AML-193 (cell line): ENCODE data around the gene ADIRF.
"Not testable (repeated sequence)": the region's sequence is repeated elsewhere in the genome, so short reads cannot be mapped to it uniquely, and the experiment has no call there.

Source experiments
- DNase-seq, 2 experiments: peaks; one replicate each; lab custom pipeline; 2025; lab: John Stamatoyannopoulos, UW

ADIRF gene

GRCh38 chr10:86968271-86968993, at the start of gene ADIRF:
Gene ADIRF (plus strand): TSS chr10:86968482. CDS start chr10:86968545, 63 bp downstream.
- no peak for DNase-seq

GRCh38 chr10:86922553-86922961, 45.7 kb upstream of the ADIRF start:
- DNase-seq, result no peak

GRCh38 chr10:86929468-86930380, 38.6 kb upstream of the ADIRF start:
- DNase-seq, result no peak

- no peak for DNase-seq
These were observed 36.4 kb upstream of the ADIRF start for GRCh38 chr10:86931872-86932271.

- no peak for DNase-seq
These were observed 35.6 kb upstream of the ADIRF start for GRCh38 chr10:86932674-86933073.

- DNase-seq, result not testable (repeated sequence)
These were observed 34.0 kb upstream of the ADIRF start for GRCh38 chr10:86934162-86934711.

GRCh38 chr10:86936661-86937501, 31.4 kb upstream of the ADIRF start:
- DNase-seq, result no peak

- no peak for DNase-seq
These were observed 30.7 kb upstream of the ADIRF start for GRCh38 chr10:86937502-86938154.

GRCh38 chr10:86938260-86938659, 30.0 kb upstream of the ADIRF start:
- DNase-seq, result no peak

GRCh38 chr10:86940076-86940475, 28.2 kb upstream of the ADIRF start:
- not testable (repeated sequence) for DNase-seq

GRCh38 chr10:86940677-86941076, 27.6 kb upstream of the ADIRF start:
- no peak for DNase-seq

GRCh38 chr10:86941426-86941825, 26.9 kb upstream of the ADIRF start:
- DNase-seq, result no peak

GRCh38 chr10:86941991-86942421, 26.3 kb upstream of the ADIRF start:
- no peak for DNase-seq

- DNase-seq, result no peak
These were observed 25.6 kb upstream of the ADIRF start for GRCh38 chr10:86942441-86943315.

GRCh38 chr10:86943316-86944030, 24.8 kb upstream of the ADIRF start:
- DNase-seq, result no peak

GRCh38 chr10:86944031-86944419, 24.3 kb upstream of the ADIRF start:
- DNase-seq, result no peak

GRCh38 chr10:86944471-86944870, 23.8 kb upstream of the ADIRF start:
- DNase-seq, result no peak

- no peak for DNase-seq
These were observed 23.4 kb upstream of the ADIRF start for GRCh38 chr10:86944907-86945306.

- no peak for DNase-seq
These were observed 22.7 kb upstream of the ADIRF start for GRCh38 chr10:86945361-86946212.
